HepG2 (cell line): Measurements from ENCODE around the gene STX8. TPM values are rescaled to one million over a fixed set of nuclear protein-coding genes. Genes with fewer than 3 reads are reported as not detected.

Source experiments
- polyA plus RNA-seq, 8 experiments: library from polyadenylated mRNA; depleted of rRNA in 3 of 8; stranded (reverse) in 7 of 8; unstranded in 1 of 8; fragments of >200 nt; fragmentation: Illumina TruSeq in 4 of 8; extraction: Trizol in 4 of 8; gene quantifications; 2 replicates each; pipeline versions ENCODE4 v1.2.1 to v1.2.3, GENCODE V29; 2011 to 2016; ENCODE audit warnings: low read depth in 4 of 8, missing spikeins in 1 of 8, mixed read lengths in 1 of 8; ENCODE audit not compliant: insufficient read depth in 1 of 8
- small RNA-seq, 3 experiments: library from RNA; depleted of rRNA; stranded (forward); fragments of <200 nt; gene quantifications; one replicate each; pipeline ENCODE3, GENCODE V24; 2012; ENCODE audit warnings: low read depth in 2 of 3, low replicate concordance in 1 of 3; ENCODE audit not compliant: insufficient read length in 3 of 3, insufficient read depth in 2 of 3
- total RNA-seq, 5 experiments: library from RNA; depleted of rRNA; stranded (reverse); fragments of >200 nt; fragmentation: Illumina TruSeq; extraction: Trizol; gene quantifications; 2 replicates each; pipeline ENCODE4 v1.2.3, GENCODE V29; 2016; ENCODE audit warnings: low read depth in 1 of 5

The STX8 gene
- total and polyA plus RNA-seq, 2 of the 13 experiments (the other 11 are each of a cell fraction or from before 2014, with no cell fraction given): 36.4 to 53.6 TPM

Small RNA genes lying within 50 kb of the gene (small RNA-seq; reads per million reads assigned to genes)
- 0 reads per million in 3 experiments for gene AC005695.3

Other genes starting within 250 kb of the STX8 start
- not detected in 2 replicates for gene CFAP52, start 822 bp upstream of the STX8 start, total RNA-seq (2016; rRNA removed; fragmentation: Illumina TruSeq; extraction: Trizol)
- gene CFAP52, start 822 bp upstream of the STX8 start, polyA plus RNA-seq (2011; rRNA removed): not detected in 2 replicates
- 1.3 and 2.2 TPM in 2 replicates for gene USP43, start 69.7 kb upstream of the STX8 start, total RNA-seq (2016; rRNA removed; fragmentation: Illumina TruSeq; extraction: Trizol)
- gene USP43, start 69.7 kb upstream of the STX8 start, polyA plus RNA-seq (2011; rRNA removed): 1.6 and 1.7 TPM in 2 replicates
- not detected in 2 replicates for gene DHRS7C, start 215.8 kb upstream of the STX8 start, total RNA-seq (2016; rRNA removed; fragmentation: Illumina TruSeq; extraction: Trizol)
- not detected in 2 replicates for gene DHRS7C, start 215.8 kb upstream of the STX8 start, polyA plus RNA-seq (2011; rRNA removed)
- not detected in 2 replicates for gene GSG1L2, start 246.3 kb upstream of the STX8 start, total RNA-seq (2016; rRNA removed; fragmentation: Illumina TruSeq; extraction: Trizol)
- gene GSG1L2, start 246.3 kb upstream of the STX8 start, polyA plus RNA-seq (2011; rRNA removed): not detected in 2 replicates